IPS DF 6.9 (cell line): Measurements from ENCODE around the gene CCDC24.

ENCODE experiments used
- DNase-seq: peaks from one replicate; pipeline ENCODE4 v3.0.0-alpha.2; 2013; ENCODE audit warnings: low read depth, low spot score
- H3K27ac ChIP-seq: one replicate; pipeline ENCODE4 v1.5.1; 2013; ENCODE audit warnings: low read length, control low read depth
- H3K27me3 ChIP-seq: 2 replicates; pipeline ENCODE4 v1.6.1; 2013; ENCODE audit warnings: mild to moderate bottlenecking, low read length; ENCODE audit not compliant: control insufficient read depth, insufficient read depth
- H3K36me3 ChIP-seq: 2 replicates; pipeline ENCODE4 v1.6.1; 2013; ENCODE audit warnings: low read length; ENCODE audit not compliant: control insufficient read depth, insufficient read depth
- H3K4me1 ChIP-seq: 2 replicates; pipeline ENCODE4 v1.6.1; 2013; ENCODE audit warnings: low read length; ENCODE audit not compliant: control insufficient read depth, insufficient read depth
- H3K4me3 ChIP-seq: 2 replicates; pipeline ENCODE4 v1.5.1; 2013; ENCODE audit warnings: mild to moderate bottlenecking, low read length
- H3K9me3 ChIP-seq: 2 replicates; pipeline ENCODE4 v1.6.1; 2013; ENCODE audit warnings: low read length, inconsistent platforms; ENCODE audit not compliant: control insufficient read depth, insufficient read depth
- WGBS: extraction: QIAGEN DNeasy Blood & Tissue Kit; methylation state at CpG from one replicate; pipeline ENCODE4 v1.1.7; 2013; ENCODE audit warnings: mixed read lengths, missing lambda C conversion rate; ENCODE audit not compliant: insufficient read length, insufficient coverage; 5-methylcytosine and 5-hydroxymethylcytosine counted together

CCDC24 gene

DNA sequence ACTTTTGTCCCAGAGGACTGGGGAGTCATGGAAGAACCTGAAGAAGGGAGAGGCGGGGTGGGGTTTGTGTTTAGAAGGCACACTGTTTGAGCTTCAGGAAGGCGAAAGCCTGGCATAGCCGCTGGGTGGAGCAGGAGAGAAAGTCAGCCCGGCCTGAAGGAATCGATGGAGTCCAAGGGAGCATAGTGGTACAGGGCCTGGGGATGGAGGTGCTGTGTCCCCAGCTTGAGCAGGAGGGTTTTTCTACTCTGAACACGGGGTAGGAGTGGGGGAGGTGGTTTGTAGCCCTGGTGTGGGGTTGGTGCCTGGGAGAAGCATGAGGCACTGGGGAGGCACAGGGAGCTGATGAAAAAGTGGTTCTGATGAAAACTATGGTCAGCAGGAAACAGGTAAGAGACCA, 4.7 kb upstream of the CCDC24 start:
- no peak for DNase-seq
- no peaks in the 10 kb centered on the region for H3K27me3 ChIP-seq
- no peaks in the 10 kb centered on the region for H3K9me3 ChIP-seq
- H3K36me3 ChIP-seq: peaks cover 10% of the 10 kb centered on the region; the same call in 1 of the 2 replicates
- WGBS: no CpG with 5 or more reads among the region's 6 CpGs
- no peak overlapping the region for H3K27ac ChIP-seq
- peaks cover 2% of the 10 kb centered on the region; the same call in 1 of the 2 replicates for H3K4me1 ChIP-seq
- no peak overlapping the region for H3K4me3 ChIP-seq

DNA sequence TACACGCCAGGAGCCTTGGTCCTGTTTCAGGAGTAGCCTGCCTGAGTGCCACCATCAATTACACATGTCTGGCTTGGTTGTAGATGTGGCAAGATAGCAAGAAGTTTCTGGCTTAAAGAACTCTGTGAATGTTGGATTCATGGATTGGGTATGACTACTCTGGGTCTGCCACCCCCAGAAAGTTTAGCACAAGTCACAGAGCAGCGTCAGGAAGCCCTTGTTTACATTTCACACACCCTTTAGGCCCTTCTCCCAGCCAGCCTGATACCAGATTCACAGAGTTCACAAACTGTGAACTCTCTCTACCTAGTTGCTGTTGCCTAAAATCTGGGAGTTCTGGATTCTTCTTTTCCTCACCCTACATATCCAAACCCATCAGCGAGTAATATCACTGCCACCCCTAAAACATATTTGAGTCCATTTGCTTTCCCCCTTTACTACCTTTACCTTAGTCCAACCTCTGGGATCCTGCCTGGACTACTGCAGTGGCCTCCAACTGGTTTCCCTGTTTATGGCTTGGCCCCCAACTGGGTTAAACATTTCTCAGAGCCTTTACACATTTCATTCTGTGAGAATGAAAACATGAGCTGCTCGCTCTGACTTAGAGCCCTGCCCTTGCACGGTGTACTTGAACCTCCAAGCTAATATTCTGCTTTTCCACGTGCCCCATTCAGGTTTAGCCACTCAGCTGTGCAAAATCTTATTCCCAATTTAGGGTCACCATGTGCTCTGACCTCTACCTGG, 4.1 kb upstream of the CCDC24 start:
- no peak overlapping the region for H3K27ac ChIP-seq

DNA sequence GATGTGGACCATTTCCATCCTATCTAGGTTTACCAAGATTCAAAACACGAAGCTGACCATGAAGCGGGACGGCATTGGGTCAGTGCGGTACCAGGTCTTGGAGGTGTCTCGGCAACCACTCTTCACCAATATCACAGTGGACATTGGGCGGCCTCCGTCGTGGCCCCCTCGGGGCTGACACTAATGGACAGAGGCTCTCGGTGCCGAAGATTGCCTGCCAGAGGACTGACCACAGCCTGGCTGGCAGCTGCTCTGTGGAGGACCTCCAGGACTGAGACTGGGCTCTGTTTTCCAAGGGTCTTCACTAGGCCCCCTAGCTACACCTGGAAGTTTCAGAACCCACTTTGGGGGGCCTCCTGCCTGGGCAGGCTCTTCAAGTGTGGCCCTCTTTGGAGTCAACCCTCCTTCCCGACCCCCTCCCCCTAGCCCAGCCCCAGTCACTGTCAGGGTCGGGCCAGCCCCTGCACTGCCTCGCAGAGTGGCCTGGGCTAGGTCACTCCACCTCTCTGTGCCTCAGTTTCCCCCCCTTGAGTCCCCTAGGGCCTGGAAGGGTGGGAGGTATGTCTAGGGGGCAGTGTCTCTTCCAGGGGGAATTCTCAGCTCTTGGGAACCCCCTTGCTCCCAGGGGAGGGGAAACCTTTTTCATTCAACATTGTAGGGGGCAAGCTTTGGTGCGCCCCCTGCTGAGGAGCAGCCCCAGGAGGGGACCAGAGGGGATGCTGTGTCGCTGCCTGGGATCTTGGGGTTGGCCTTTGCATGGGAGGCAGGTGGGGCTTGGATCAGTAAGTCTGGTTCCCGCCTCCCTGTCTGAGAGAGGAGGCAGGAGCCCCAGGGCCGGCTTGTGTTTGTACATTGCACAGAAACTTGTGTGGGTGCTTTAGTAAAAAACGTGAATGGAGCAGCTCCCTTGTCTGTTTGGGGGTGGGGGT, 864 bp upstream of the CCDC24 start:
- Histone ChIP-seq H3K4me1 (peaks cover 4% of the 10 kb centered on the region; the same call in 1 of the 2 replicates), H3K36me3 (0 out of 2 replicates have a peak, but pooled peaks cover 1% of the 10 kb centered on the region), H3K4me3 (peak overlapping the region; percentile 67; the same call in 1 of the 2 replicates), H3K27ac (no peak overlapping the region), H3K27me3 (no peaks in the 10 kb centered on the region), H3K9me3 (no peaks in the 10 kb centered on the region)
- DNase-seq: no peak
- no CpG with 5 or more reads among the region's 19 CpGs for WGBS

More for the DNA sequence above, 4.1 kb upstream of the CCDC24 start:
- WGBS: no CpG with 5 or more reads among the region's 6 CpGs
- H3K4me3 ChIP-seq: no peak overlapping the region
- H3K4me1 ChIP-seq: peaks cover 2% of the 10 kb centered on the region; the same call in 1 of the 2 replicates
- H3K9me3 ChIP-seq: no peaks in the 10 kb centered on the region
- no peaks in the 10 kb centered on the region for H3K27me3 ChIP-seq
- H3K36me3 ChIP-seq: peaks cover 8% of the 10 kb centered on the region; the same call in 1 of the 2 replicates
- no peak for DNase-seq

DNA sequence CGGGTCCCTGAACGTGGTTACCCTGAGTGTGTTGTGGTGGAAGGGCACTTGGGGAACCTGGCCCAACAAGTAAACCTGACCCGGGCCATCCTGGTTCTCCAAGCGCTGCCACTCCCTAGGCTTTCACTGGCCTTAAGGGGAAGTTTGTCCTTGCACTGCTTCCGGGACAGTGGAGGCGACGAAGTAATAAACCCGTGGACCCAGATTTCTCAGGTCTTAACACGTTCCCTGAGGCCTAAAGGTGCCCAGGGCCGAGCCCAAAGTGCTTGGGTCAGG, 261 bp upstream of the CCDC24 start:
- no peak overlapping the region for H3K27ac ChIP-seq
- H3K4me1 ChIP-seq: peaks cover 4% of the 10 kb centered on the region; the same call in 1 of the 2 replicates
- WGBS: no CpG with 5 or more reads among the region's 10 CpGs
- H3K9me3 ChIP-seq: no peaks in the 10 kb centered on the region
- no peaks in the 10 kb centered on the region for H3K36me3 ChIP-seq
- DNase-seq: no peak
- no peaks in the 10 kb centered on the region for H3K27me3 ChIP-seq
- H3K4me3 ChIP-seq: peak overlapping the region; percentile 67; the same call in 1 of the 2 replicates

DNA sequence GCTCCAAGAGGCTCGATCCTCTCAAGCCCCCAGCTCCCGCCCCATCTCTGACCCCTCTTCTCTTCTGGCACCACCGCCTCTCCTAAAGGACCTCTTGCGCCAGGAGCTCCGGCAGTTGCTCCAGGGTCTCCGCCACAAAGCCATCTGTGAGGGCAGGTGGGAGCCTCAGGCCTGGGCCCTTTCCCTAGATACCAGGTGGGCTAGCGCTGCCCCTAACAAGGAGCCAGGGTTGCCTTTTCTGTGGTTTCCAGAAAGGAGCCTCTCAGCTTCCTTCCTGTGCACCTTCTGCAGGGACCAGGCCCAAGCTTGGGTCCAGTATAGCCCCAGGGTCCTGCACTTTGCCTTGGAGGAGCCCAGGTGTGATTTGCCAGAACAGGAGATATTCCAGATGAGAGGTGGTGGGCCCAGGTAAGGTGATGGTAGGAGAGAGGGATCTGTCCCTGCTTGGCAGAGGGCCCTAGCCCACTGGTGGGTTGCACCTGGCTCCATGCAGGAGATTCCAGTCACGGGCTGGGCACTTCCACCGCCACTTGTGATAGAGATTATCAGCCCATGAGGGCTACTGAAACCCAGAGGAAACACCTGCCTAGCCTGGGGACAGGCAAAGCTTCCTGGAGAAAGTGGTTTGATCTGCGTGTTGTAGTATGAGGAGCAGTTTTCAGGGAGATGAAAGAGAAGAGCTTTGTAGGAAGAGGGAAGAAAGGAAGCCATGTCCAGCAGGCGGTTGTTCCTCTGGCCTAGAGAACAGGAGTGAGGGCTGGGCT, 1.0 kb downstream of the CCDC24 start:
- Histone ChIP-seq H3K27me3 (no peaks in the 10 kb centered on the region), H3K27ac (no peak overlapping the region), H3K4me1 (peaks cover 4% of the 10 kb centered on the region), H3K4me3 (peak overlapping the region; percentile 67; the same call in 1 of the 2 replicates), H3K36me3 (no peaks in the 10 kb centered on the region), H3K9me3 (no peaks in the 10 kb centered on the region)
- DNase-seq: no peak
- WGBS: no CpG with 5 or more reads among the region's 11 CpGs

DNA sequence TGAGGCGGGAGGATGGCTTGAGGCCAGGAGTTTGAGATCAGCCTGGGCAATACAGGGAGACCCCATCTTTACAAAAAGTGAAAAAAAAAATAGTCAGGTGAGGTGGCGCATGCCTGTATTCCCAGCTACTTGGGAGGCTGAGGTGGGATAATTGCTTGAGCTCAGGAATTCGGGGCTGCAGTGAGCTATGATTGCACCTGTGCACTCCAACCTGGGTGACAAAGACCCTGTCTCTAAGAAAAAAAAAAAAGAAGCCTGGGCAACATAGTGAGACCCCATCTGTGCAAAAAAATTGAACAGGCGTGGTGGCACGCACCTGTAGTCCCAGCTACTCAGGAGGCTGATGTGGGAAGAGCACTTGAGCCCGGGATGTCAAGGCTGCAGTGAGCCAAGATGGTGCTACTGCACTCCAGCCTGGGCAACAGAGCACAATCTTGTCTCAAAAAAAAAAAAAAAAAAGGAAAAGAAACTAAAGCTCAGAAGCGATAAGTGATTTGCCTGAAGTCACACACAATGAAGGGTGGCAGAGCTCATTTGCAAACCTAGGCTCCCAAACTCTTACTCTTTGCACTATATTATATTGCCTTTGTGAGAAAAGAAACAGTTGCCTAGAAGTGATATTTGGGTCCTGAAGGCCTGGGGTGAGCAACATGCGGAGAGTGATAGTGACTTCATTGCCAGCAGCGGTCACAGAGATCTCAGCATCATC, 2.0 kb downstream of the CCDC24 start:
- no peaks in the 10 kb centered on the region for H3K27me3 ChIP-seq
- no peaks in the 10 kb centered on the region for H3K36me3 ChIP-seq
- no peaks in the 10 kb centered on the region for H3K9me3 ChIP-seq
- H3K4me1 ChIP-seq: peaks cover 4% of the 10 kb centered on the region
- no peak overlapping the region for H3K27ac ChIP-seq
- no peak for DNase-seq
- no CpG with 5 or more reads among the region's 9 CpGs for WGBS
- H3K4me3 ChIP-seq: no peak overlapping the region

DNA sequence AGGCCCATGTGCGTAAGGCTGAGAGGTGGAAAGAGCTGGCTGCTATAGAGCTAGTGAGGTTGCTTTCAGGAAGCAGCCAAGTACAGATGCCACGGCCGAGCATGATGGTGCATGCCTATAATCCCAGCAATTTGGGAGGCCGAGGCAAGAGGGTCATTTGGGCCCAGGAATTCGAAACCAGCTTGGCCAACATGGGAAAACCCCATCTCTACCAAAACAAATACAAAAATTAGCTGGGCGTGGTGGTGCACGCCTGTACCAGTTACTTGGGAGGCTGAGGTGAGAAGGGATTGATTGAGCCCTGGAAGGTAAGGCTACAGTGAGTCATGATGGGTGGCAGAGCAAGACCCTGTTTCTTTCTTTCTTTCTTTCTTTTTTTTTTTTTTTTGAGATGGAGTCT, 2.7 kb downstream of the CCDC24 start:
- H3K4me1 ChIP-seq: peaks cover 4% of the 10 kb centered on the region
- no peaks in the 10 kb centered on the region for H3K27me3 ChIP-seq
- no peak overlapping the region for H3K27ac ChIP-seq
- H3K4me3 ChIP-seq: no peak overlapping the region
- no peaks in the 10 kb centered on the region for H3K36me3 ChIP-seq
- no peaks in the 10 kb centered on the region for H3K9me3 ChIP-seq
- no peak for DNase-seq
- no CpG with 5 or more reads among the region's 7 CpGs for WGBS

DNA sequence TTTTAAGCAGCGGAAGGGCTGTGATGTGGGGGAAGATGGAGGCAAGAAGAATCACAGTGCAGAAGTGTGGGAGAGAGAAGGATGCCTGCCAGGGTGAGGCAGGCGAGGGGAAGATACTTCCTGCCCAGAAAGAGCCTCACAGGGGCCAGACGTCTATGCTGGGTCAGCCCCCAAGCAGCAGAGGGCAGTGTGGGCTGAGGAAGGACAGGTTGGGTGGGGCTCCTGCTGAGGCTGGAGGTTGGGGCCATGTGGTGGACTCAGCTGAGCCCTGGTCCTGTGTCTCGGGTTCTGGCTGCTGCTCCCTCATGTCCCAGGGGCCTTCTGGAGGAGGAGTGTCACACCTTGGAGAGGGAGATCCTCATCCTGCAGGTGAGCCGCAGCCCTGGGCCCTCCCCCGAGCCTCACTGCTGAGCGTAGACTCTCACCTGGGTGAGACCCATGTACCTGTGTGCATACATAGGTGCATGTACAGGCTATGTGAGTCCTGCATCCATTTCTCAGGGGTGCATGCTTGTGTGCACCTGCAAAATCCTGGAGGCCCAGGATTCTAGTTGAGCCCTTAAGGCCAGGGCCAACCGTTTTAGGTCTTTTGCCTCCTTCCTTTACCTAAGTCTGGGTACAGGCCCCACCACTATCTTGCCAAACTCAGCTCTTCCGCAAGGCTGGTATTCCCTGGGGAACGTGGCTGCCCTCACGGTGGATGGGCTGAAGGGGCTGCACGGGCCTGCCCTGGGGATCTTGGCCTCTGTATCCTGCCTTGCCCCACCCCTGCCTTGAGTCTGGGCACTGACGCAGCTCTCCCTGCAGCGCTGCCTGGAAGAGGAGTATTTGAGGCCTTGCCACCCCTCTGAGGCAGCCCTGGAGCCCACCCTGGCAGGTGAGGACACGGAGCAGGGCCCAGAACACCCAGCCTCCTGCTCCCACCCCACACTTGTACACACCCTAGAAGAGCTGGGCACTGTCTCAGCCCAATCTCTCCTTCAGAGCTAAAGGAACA, 3.7 kb downstream of the CCDC24 start:
- no CpG with 5 or more reads among the region's 15 CpGs for WGBS
- Histone ChIP-seq H3K27ac (no peak overlapping the region), H3K4me1 (peaks cover 4% of the 10 kb centered on the region)

More for the DNA sequence above, 3.7 kb downstream of the CCDC24 start:
- Histone ChIP-seq H3K27me3 (no peaks in the 10 kb centered on the region), H3K36me3 (no peaks in the 10 kb centered on the region), H3K9me3 (no peaks in the 10 kb centered on the region), H3K4me3 (no peak overlapping the region)
- peak; percentile 45 for DNase-seq
